Muscle of arm (tissue), 12 donors: ENCODE measurements around the gene XPO1. TPM values are rescaled to one million over a fixed set of nuclear protein-coding genes. Genes with fewer than 3 reads are reported as not detected.
"Not testable (repeated sequence)": the region's sequence is repeated elsewhere in the genome, so short reads cannot be mapped to it uniquely, and the experiment has no call there.

ENCODE experiments used
- DNase-seq: peaks from one replicate; pipeline ENCODE4 v3.0.0-alpha.2; 2013
- polyA plus RNA-seq, 12 donors: library from polyadenylated mRNA; unstranded; fragments of 120-200 nt; gene quantifications; one replicate each; pipeline ENCODE4 v1.2.1, GENCODE V29; 2013; ENCODE audit not compliant: insufficient read length in 12 of 12

XPO1 gene
- polyA plus RNA-seq, 12 donors, result 126 to 214 (median 161) TPM; not detected in 1

DNA sequence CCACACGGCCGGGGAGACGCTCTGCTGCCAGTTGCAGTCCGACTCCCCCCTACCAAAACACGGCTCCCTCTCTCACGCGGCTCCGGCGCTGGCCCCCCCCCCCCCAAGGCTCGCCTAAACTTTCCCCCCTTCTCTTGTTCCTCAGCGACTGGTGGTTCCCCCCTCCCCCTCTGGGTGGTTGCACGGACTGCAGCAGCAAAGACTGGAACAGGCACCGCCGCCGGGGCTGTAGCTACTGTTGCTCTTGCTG lies 281 bp downstream of the XPO1 start:
- DNase-seq, result no peak

- peak; percentile 38 for DNase-seq
Observed at GRCh38 chr2:61537277-61537949, 743 bp downstream of the XPO1 start.

- DNase-seq, result peak; percentile 86
Observed at GRCh38 chr2:61536572-61537276, 1.4 kb downstream of the XPO1 start.

DNA sequence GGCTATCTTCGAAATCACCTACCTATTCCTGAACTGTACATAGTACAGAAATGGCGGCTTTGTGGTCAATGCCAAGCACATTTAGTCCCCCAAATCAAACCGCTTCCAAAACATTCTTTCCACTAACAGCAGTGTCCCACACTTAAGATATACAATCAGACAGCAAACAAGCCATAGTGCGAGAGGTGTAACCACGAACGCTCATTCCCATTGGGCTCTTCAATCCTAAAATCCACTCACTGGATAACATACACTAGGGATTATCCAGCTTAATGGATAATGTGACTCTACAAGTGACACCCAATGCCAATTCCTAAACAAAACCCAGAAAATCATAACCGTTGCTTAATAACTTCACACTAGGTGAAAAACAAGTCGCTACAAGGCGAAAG lies 2.0 kb downstream of the XPO1 start:
- peak; percentile 35 for DNase-seq

DNA sequence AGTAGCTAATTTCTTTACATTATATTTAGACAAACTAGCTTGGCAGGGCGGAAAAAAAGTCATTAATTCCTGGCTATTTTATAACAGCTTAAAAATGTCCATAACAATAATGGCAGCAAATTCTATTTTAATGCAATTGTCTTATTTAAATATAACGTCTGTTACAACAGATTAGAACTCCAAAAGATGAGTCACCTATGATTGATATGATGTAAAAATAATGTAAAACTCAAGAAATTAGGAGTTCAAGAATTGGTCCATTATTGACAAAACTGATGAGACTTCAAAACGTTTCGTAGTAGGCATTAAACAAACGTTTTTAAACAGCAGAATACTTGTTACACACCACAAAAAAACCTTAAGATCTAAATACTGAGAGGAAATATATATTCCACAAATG lies 2.7 kb downstream of the XPO1 start:
- no peak for DNase-seq

DNA sequence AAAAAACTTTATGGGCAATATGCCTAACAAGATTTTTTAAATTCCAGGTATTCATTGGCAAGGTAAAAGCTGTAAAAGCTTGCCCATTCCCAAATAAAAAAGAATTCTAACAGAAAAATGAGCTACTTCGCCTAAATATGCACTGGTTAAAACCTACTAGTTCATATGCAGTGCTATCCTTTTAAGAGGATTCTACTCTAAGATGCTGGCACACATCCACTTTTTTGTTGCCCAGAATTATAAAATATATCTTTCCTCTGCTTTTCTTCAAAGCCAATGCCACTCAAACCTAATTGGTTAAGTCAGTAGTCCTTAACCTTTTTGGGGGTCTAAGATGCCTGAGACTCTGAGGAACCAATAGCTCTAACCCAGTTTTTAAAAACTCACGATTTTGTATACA lies 3.2 kb downstream of the XPO1 start:
- peak; percentile 16 for DNase-seq

GRCh38 chr2:61530749-61531148 lies 7.4 kb downstream of the XPO1 start:
- no peak for DNase-seq

GRCh38 chr2:61529944-61530735 lies 8.0 kb downstream of the XPO1 start:
- DNase-seq, result no peak

GRCh38 chr2:61520261-61520660 lies 17.9 kb downstream of the XPO1 start:
- no peak for DNase-seq

DNA sequence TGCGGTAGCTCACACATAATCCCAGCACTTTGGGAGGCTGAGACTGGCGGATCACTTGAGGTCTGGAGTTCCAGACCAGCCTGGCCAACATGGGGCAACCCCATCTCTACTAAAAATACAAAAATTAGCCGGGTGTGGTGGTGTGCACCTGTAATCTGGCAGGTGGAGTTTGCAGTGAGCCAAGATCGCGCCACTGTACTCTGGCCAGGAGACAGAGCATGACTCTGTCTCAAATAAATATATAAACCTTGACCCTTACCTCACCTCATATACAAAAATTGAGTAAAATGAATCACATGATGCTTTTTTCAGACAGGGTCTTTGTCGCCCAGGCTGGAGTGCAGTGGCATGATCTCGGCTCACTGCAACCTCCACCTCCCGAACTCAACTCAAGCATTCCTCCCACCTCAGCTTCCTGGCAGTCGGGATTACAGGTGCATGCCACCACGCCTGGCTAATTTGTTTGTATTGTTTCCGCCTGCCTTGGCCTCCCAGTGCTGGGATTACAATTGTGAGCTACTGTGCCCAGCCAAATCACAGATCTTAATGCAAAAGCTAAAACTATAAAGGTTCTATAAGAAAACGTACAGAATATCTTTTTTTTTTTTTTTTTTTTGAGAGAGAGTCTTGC lies 25.3 kb downstream of the XPO1 start:
- DNase-seq, result no peak

- DNase-seq, result no peak
Observed at GRCh38 chr2:61510674-61511671, 27.2 kb downstream of the XPO1 start.

- DNase-seq, result no peak
Observed at GRCh38 chr2:61504949-61505348, 33.2 kb downstream of the XPO1 start.

DNA sequence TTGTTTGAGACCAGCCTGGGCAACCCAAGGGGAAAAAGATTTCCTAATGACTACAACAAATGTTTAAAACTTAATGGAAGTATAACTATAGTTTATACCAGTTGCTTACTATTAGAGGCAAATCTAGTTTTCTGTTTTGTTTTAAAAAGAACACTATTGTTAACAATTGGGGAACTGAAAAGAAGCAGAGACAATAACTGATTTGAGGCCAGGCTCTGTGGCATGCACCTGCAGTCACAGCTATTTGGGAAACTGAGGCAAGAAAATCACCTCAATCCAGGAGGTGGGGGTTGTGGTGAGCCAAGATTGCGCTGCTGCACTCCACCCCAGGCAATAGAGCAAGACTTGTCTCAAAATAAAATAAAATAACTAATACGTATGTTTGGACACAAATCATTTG lies 39.1 kb downstream of the XPO1 start:
- DNase-seq, result no peak

DNA sequence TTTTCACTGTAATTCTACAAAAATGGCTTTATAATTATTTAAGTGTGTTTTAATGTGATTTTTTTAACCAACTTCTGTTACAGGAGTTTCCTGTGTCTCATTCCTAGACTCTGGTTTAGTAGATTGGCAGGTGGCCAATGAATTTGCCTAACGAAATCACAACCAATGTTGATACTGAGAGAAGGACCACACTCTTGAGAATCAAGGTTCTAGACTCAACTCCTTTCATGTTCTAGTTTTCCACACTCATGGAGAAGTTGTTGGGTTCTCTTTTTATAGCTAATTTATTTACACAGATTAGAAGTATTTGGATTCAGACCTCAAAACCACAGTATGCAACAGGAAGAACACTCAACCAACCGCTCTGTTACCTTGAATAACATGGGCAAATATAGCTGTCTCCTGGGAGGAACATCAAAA lies 44.6 kb downstream of the XPO1 start:
- no peak for DNase-seq

DNA sequence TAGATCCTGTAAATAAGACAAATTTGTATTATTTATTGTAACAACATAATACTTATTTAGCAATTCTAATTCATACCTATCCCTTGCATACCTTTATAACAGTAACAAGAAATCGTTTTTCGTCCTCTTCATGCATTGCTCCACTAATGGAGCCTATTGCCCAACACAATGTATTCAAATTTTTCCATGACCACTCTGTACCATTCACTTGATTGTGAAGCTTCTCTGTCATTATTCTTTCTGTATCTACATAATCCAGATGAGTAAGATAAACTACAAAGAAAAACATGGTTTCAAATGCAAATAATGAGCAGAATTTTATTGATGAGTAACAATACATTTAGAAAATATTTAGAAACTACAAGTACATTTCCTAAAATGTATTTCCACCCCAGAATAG lies 45.7 kb downstream of the XPO1 start:
- DNase-seq, result no peak

DNA sequence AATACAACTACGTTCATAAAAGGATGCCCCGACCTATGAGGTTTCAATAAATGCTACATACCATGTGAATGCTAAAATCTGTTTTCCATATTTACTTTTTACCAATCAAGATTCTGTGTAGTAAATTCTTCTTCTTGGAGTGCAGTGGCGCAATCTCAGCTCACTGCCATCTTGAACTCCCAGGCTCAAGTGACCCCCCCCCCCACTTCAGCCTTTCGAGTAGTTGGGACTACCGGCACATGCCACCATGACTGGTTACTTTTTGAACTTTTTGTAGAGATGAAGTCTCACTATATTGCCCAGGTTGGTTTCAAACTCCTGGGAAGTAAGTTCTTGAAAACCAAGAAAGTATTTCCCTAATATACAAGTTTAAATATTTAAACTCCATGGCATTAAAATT lies 52.9 kb downstream of the XPO1 start:
- no peak for DNase-seq

- no peak for DNase-seq
Observed at GRCh38 chr2:61478086-61478485, 60.1 kb downstream of the XPO1 start.

- not testable (repeated sequence) for DNase-seq
Observed at GRCh38 chr2:61476929-61477589, 61.1 kb downstream of the XPO1 start.

DNA sequence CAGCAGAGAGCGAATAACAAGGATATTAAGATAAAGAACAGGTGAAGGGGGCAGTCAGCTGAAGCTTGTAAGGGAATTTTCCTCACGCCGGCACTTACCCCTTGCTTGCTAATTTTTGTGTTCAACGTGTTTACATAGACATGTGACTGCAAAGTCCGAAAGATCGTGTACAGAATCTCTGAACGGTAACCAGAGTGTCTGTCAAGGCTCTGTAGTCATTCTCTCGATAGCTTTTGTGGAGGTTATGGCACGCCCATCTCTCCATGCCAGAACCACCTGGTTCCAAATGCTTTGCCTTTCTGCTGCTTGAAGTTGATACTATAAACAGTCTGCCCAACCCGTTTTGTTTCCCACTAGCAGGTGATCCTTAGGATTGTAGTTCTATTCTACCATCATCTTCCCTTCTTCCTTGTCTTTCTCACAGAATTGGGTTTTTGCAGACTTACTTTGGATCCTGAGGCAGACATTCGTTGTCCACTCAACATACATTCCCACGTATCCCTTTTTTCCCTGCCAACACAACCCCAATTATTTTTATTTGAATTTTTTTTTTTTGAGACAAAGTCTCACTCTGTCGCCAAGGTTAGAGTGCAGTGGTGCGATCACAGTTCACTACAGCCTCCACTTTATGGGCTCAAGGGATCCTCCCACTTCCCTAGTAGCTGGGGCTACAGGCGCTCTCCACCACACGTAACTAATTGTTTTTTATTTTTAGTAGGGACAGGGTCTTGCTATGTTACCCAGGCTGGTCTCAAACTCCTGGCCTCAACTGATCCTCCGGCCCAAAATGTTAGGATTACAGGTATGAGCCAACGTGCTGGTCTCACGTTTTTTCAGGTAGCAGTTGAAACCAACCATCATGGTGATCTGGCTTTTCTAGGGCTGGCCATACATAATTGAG lies 66.0 kb downstream of the XPO1 start:
- DNase-seq, result peak; percentile 25
